GM12878 (cell line): ENCODE results near the gene MS4A2. TPM values are rescaled to one million over a fixed set of nuclear protein-coding genes. Genes with fewer than 3 reads are reported as not detected.

ENCODE experiments used
- polyA plus RNA-seq, 11 experiments: library from polyadenylated mRNA; depleted of rRNA in 4 of 11; unstranded in 6 of 11; stranded (reverse) in 5 of 11; fragments of >200 nt; fragmentation: Nextera tagmentation in 4 of 11; fragmentation: Illumina TruSeq in 1 of 11; extraction: Ambion mirVana in 4 of 11; extraction: Trizol in 1 of 11; gene quantifications; 1 replicate in 1 of 11; 2 replicates in 10 of 11; pipeline versions ENCODE4 v1.2.1 to v1.2.3, GENCODE V29; 2011 to 2016; ENCODE audit warnings: inconsistent platforms in 2 of 11, missing spikeins in 2 of 11, low read depth in 1 of 11
- total RNA-seq, 4 experiments: library from RNA; depleted of rRNA in 3 of 4; stranded (reverse); fragments of >200 nt in 3 of 4; fragmentation: Illumina TruSeq in 1 of 4; extraction: Trizol in 1 of 4; gene quantifications; 2 replicates each; pipeline versions ENCODE4 v1.2.1 to v1.2.3, GENCODE V29; 2013 to 2021

MS4A2 gene
- total and polyA plus RNA-seq, 10 of the 15 experiments (the other 5 are each of a cell fraction or from before 2014, with no cell fraction given), result not detected

Other genes starting within 250 kb of the MS4A2 start
Only the 7 nearest of the 12 such genes appear.
- gene OOSP1, start 150.2 kb upstream of the MS4A2 start, total RNA-seq (2014; rRNA removed), result not detected in 2 replicates
- gene OOSP1, start 150.2 kb upstream of the MS4A2 start, total RNA-seq (2014; rRNA removed; fragmentation: Illumina TruSeq; extraction: Trizol), result not detected in 2 replicates
- gene OOSP1, start 150.2 kb upstream of the MS4A2 start, total RNA-seq (2021), result not detected in 2 replicates
- gene OOSP1, start 150.2 kb upstream of the MS4A2 start, polyA plus RNA-seq (2011; rRNA removed), result not detected in 2 replicates
- not detected in 2 replicates for gene OOSP1, start 150.2 kb upstream of the MS4A2 start, polyA plus RNA-seq (2014; fragmentation: Illumina TruSeq; extraction: Trizol)
- not detected for gene OOSP1, start 150.2 kb upstream of the MS4A2 start, polyA plus RNA-seq (2014; fragmentation: Nextera tagmentation; extraction: Ambion mirVana)
- not detected in 2 replicates for gene OOSP1, start 150.2 kb upstream of the MS4A2 start, polyA plus RNA-seq (2014; rRNA removed)
- gene OOSP1, start 150.2 kb upstream of the MS4A2 start, polyA plus RNA-seq (2016; fragmentation: Nextera tagmentation; extraction: Ambion mirVana), result not detected
- gene OOSP4A, start 124.6 kb upstream of the MS4A2 start, total RNA-seq (2014; rRNA removed), result not detected in 2 replicates
- gene OOSP4A, start 124.6 kb upstream of the MS4A2 start, total RNA-seq (2014; rRNA removed; fragmentation: Illumina TruSeq; extraction: Trizol), result not detected in 2 replicates
- gene OOSP4A, start 124.6 kb upstream of the MS4A2 start, total RNA-seq (2021), result not detected in 2 replicates
- gene OOSP4A, start 124.6 kb upstream of the MS4A2 start, polyA plus RNA-seq (2011; rRNA removed), result not detected in 2 replicates
- gene OOSP4A, start 124.6 kb upstream of the MS4A2 start, polyA plus RNA-seq (2014; fragmentation: Illumina TruSeq; extraction: Trizol), result not detected in 2 replicates
- not detected for gene OOSP4A, start 124.6 kb upstream of the MS4A2 start, polyA plus RNA-seq (2014; fragmentation: Nextera tagmentation; extraction: Ambion mirVana)
- not detected in 2 replicates for gene OOSP4A, start 124.6 kb upstream of the MS4A2 start, polyA plus RNA-seq (2014; rRNA removed)
- not detected for gene OOSP4A, start 124.6 kb upstream of the MS4A2 start, polyA plus RNA-seq (2016; fragmentation: Nextera tagmentation; extraction: Ambion mirVana)
- gene OOSP4B, start 71.5 kb upstream of the MS4A2 start, total RNA-seq (2014; rRNA removed), result not detected in 2 replicates
- gene OOSP4B, start 71.5 kb upstream of the MS4A2 start, total RNA-seq (2014; rRNA removed; fragmentation: Illumina TruSeq; extraction: Trizol), result not detected in 2 replicates
- gene OOSP4B, start 71.5 kb upstream of the MS4A2 start, total RNA-seq (2021), result not detected in 2 replicates
- not detected in 2 replicates for gene OOSP4B, start 71.5 kb upstream of the MS4A2 start, polyA plus RNA-seq (2011; rRNA removed)
- gene OOSP4B, start 71.5 kb upstream of the MS4A2 start, polyA plus RNA-seq (2014; fragmentation: Illumina TruSeq; extraction: Trizol), result not detected in 2 replicates
- gene OOSP4B, start 71.5 kb upstream of the MS4A2 start, polyA plus RNA-seq (2014; fragmentation: Nextera tagmentation; extraction: Ambion mirVana), result not detected
- gene OOSP4B, start 71.5 kb upstream of the MS4A2 start, polyA plus RNA-seq (2014; rRNA removed), result not detected in 2 replicates
- not detected for gene OOSP4B, start 71.5 kb upstream of the MS4A2 start, polyA plus RNA-seq (2016; fragmentation: Nextera tagmentation; extraction: Ambion mirVana)
- not detected in 2 replicates for gene OOSP2, start 48.3 kb upstream of the MS4A2 start, total RNA-seq (2014; rRNA removed)
- not detected in 2 replicates for gene OOSP2, start 48.3 kb upstream of the MS4A2 start, total RNA-seq (2014; rRNA removed; fragmentation: Illumina TruSeq; extraction: Trizol)
- gene OOSP2, start 48.3 kb upstream of the MS4A2 start, total RNA-seq (2021), result not detected in 2 replicates
- gene OOSP2, start 48.3 kb upstream of the MS4A2 start, polyA plus RNA-seq (2011; rRNA removed), result not detected in 2 replicates
- not detected in 2 replicates for gene OOSP2, start 48.3 kb upstream of the MS4A2 start, polyA plus RNA-seq (2014; fragmentation: Illumina TruSeq; extraction: Trizol)
- gene OOSP2, start 48.3 kb upstream of the MS4A2 start, polyA plus RNA-seq (2014; fragmentation: Nextera tagmentation; extraction: Ambion mirVana), result not detected
- gene OOSP2, start 48.3 kb upstream of the MS4A2 start, polyA plus RNA-seq (2014; rRNA removed), result not detected in 2 replicates
- gene OOSP2, start 48.3 kb upstream of the MS4A2 start, polyA plus RNA-seq (2016; fragmentation: Nextera tagmentation; extraction: Ambion mirVana), result not detected
- not detected in 2 replicates for gene MS4A3, start 32.0 kb upstream of the MS4A2 start, total RNA-seq (2014; rRNA removed)
- not detected in 2 replicates for gene MS4A3, start 32.0 kb upstream of the MS4A2 start, total RNA-seq (2014; rRNA removed; fragmentation: Illumina TruSeq; extraction: Trizol)
- 0.13 TPM in 1 of 2 replicates, not detected in the other for gene MS4A3, start 32.0 kb upstream of the MS4A2 start, total RNA-seq (2021)
- not detected in 2 replicates for gene MS4A3, start 32.0 kb upstream of the MS4A2 start, polyA plus RNA-seq (2011; rRNA removed)
- gene MS4A3, start 32.0 kb upstream of the MS4A2 start, polyA plus RNA-seq (2014; fragmentation: Illumina TruSeq; extraction: Trizol), result not detected in 2 replicates
- not detected for gene MS4A3, start 32.0 kb upstream of the MS4A2 start, polyA plus RNA-seq (2014; fragmentation: Nextera tagmentation; extraction: Ambion mirVana)
- gene MS4A3, start 32.0 kb upstream of the MS4A2 start, polyA plus RNA-seq (2014; rRNA removed), result not detected in 2 replicates
- gene MS4A3, start 32.0 kb upstream of the MS4A2 start, polyA plus RNA-seq (2016; fragmentation: Nextera tagmentation; extraction: Ambion mirVana), result not detected
- gene MS4A6A, start 94.4 kb downstream of the MS4A2 start, total RNA-seq (2014; rRNA removed), result 6.0 and 8.0 TPM in 2 replicates
- 9.6 and 10.1 TPM in 2 replicates for gene MS4A6A, start 94.4 kb downstream of the MS4A2 start, total RNA-seq (2014; rRNA removed; fragmentation: Illumina TruSeq; extraction: Trizol)
- gene MS4A6A, start 94.4 kb downstream of the MS4A2 start, total RNA-seq (2021), result 4.5 and 7.1 TPM in 2 replicates
- gene MS4A6A, start 94.4 kb downstream of the MS4A2 start, polyA plus RNA-seq (2011; rRNA removed), result 30.7 and 31.9 TPM in 2 replicates
- gene MS4A6A, start 94.4 kb downstream of the MS4A2 start, polyA plus RNA-seq (2014; fragmentation: Illumina TruSeq; extraction: Trizol), result 13.8 and 27.4 TPM in 2 replicates
- 10 to 100 TPM; 12.2 to 12.5 TPM for gene MS4A6A, start 94.4 kb downstream of the MS4A2 start, polyA plus RNA-seq (2014; fragmentation: Nextera tagmentation; extraction: Ambion mirVana)
- 6.5 and 8.0 TPM in 2 replicates for gene MS4A6A, start 94.4 kb downstream of the MS4A2 start, polyA plus RNA-seq (2014; rRNA removed)
- 1 to 10 TPM in 1 of 2 experiments, under 1 TPM in 1; 0.75 to 1.5 TPM for gene MS4A6A, start 94.4 kb downstream of the MS4A2 start, polyA plus RNA-seq (2016; fragmentation: Nextera tagmentation; extraction: Ambion mirVana)
- gene MS4A4E, start 154.5 kb downstream of the MS4A2 start, total RNA-seq (2014; rRNA removed), result 0.38 and 0.45 TPM in 2 replicates
- gene MS4A4E, start 154.5 kb downstream of the MS4A2 start, total RNA-seq (2014; rRNA removed; fragmentation: Illumina TruSeq; extraction: Trizol), result 0.46 and 0.54 TPM in 2 replicates
- gene MS4A4E, start 154.5 kb downstream of the MS4A2 start, total RNA-seq (2021), result 0.72 and 0.92 TPM in 2 replicates
- not detected in 2 replicates for gene MS4A4E, start 154.5 kb downstream of the MS4A2 start, polyA plus RNA-seq (2011; rRNA removed)
- gene MS4A4E, start 154.5 kb downstream of the MS4A2 start, polyA plus RNA-seq (2014; fragmentation: Illumina TruSeq; extraction: Trizol), result 0.06 TPM in 1 of 2 replicates, not detected in the other
- gene MS4A4E, start 154.5 kb downstream of the MS4A2 start, polyA plus RNA-seq (2014; fragmentation: Nextera tagmentation; extraction: Ambion mirVana), result under 1 TPM; 0.22 to 0.45 TPM
- 0.73 and 0.81 TPM in 2 replicates for gene MS4A4E, start 154.5 kb downstream of the MS4A2 start, polyA plus RNA-seq (2014; rRNA removed)
- gene MS4A4E, start 154.5 kb downstream of the MS4A2 start, polyA plus RNA-seq (2016; fragmentation: Nextera tagmentation; extraction: Ambion mirVana), result not detected